HL-60 (cell line): Measurements from ENCODE around the gene PRR15L.

Source experiments
- DNase-seq, 2 experiments: peaks; one replicate each; pipeline ENCODE4 v3.0.0-alpha.2; 2010 to 2020; ENCODE audit warnings: low read depth in 1 of 2, low spot score in 1 of 2
- H3K27ac ChIP-seq: fragments of 250-450 bp; sonication (Bioruptor Pico); replicated peaks from 2 replicates; pipeline ENCODE4 v1.5.1; 2020; ENCODE audit warnings: mild to moderate bottlenecking, moderate library complexity
- H3K27me3 ChIP-seq: fragments of 250-450 bp; sonication (Bioruptor Pico); 2 replicates; pipeline ENCODE4 v1.5.1; 2021; ENCODE audit warnings: mild to moderate bottlenecking, moderate library complexity; ENCODE audit not compliant: insufficient read depth, poor library complexity, severe bottlenecking
- H3K4me3 ChIP-seq: replicated peaks from 2 replicates; pipeline ENCODE4 v1.5.1; 2011; ENCODE audit warnings: mild to moderate bottlenecking, control low read depth, low read length; ENCODE audit not compliant: insufficient read depth
- GABPA ChIP-seq: IDR thresholded peaks from 2 replicates; pipeline ENCODE4 v1.6.1; 2012; ENCODE audit warnings: low read depth
- POLR2AphosphoS5 ChIP-seq: IDR thresholded peaks from 2 replicates; pipeline ENCODE4 v1.6.1; 2012; ENCODE audit warnings: low read depth
- SPI1 ChIP-seq: IDR thresholded peaks from 2 replicates; pipeline ENCODE4 v1.6.1; 2012; ENCODE audit warnings: low read depth, mild to moderate bottlenecking, borderline replicate concordance
- long read RNA-seq: library from polyadenylated mRNA; unstranded; transcript quantifications from one replicate; pipeline ENCODE4 v2.0.0, GENCODE V29; 2020
- TF ChIP-seq, protein P1 (sequence below): IDR thresholded peaks from 2 replicates; pipeline ENCODE4 v1.6.1; 2012; ENCODE audit warnings: low read depth; ENCODE audit not compliant: insufficient replicate concordance
- TF ChIP-seq, protein P2 (sequence below): IDR thresholded peaks from one replicate; pipeline ENCODE4 v1.5.1; 2011; ENCODE audit warnings: low read length, control low read depth, inconsistent platforms; ENCODE audit not compliant: insufficient read depth

PRR15L gene, protein sequence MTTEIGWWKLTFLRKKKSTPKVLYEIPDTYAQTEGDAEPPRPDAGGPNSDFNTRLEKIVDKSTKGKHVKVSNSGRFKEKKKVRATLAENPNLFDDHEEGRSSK
- long read RNA-seq, partial matches to known transcripts = 0 of 1 reads
- long read RNA-seq, other reads (novel, unspliced or antisense) = 1 of 1 reads

DNA sequence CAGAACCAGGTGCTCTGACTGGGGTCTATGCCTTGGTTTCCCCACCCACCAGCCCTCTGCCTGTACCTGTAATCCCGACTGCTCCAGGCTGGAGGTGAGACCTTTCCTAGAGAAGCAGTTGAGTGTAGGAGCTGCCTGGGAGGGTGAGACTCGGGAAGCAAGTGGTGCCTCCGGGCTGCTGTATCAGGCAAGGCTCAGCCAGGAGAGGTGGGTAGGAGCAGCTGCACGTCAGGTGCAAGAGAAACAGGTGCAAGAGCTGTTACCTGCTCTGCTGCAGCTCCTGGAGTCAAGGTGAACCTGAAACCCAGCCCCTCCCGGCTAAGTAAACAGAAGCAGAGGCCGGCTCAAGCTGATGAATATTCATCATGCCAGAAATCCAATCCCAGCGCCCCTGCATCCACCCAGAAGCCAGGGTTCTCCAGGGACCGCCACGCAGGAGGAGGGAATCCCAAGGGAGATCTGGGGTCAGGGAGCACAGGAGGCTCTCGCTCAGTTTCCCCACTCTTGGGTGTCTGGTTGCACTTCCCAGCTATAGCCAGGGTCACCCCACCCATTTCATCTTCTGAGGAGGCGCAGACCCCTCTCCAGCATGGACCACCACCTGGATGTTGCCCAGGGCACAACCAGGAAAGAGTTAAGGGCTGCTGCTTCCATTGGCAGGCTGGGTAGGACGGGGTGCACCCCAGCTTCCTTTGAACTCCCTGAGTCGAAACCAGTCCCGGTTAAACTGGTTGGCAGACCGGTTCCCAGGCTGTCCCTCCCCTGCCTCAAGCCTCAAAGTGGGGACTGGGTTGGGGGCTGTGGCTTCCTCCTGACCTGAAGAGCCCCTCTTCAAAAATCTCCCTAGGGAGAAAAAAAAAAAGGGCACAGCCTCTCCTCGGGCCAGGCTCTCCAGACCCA, at the start of gene PRR15L:
PRR15L (minus strand) TSS at position 293 of the 900 bp plus-strand sequence. CDS start 4,649 bp downstream, outside the sequence.
- DNase-seq = no peak
- no peak within 1 kb of the TSS for H3K4me3 ChIP-seq

DNA sequence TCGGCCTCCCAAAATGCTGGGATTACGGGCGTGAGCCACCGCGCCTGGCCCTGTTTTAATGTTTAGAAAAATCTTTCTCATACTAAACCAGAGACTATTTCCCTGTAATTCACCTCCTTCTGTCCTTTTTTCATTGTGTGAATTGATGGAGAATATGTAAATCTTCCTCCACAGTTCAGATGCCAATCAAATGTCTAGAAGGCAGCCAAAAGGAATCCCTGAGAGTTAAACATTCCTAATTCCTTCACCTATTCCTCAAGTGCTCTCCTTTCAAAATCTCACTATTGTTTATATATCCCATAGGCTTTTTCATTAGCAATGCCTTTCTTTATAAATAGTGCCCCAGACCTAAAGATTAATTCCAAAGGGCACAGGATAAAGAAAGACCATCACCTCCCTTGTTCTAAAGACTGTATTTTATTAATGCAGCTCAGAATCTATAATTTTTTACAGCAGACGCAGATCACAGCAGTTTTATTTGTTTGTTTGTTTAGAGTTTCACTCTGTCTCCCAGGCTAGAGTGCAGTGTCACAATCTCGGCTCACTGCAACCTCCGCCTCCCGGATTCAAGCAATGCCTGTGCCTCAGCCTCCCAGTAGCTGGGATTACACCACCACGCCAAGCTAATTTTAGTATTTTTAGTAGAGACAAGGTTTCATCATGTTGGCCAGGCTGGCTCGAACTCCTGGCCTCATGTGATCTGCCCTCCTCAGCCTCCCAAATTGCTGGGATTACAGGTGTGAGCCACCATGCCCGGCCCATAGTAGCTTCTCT, 49.4 kb upstream of the PRR15L start:
- Histone ChIP-seq H3K27ac (no peak overlapping the region), H3K27me3 (no peaks in the 10 kb centered on the region)
- TF ChIP-seq, protein P1, sequence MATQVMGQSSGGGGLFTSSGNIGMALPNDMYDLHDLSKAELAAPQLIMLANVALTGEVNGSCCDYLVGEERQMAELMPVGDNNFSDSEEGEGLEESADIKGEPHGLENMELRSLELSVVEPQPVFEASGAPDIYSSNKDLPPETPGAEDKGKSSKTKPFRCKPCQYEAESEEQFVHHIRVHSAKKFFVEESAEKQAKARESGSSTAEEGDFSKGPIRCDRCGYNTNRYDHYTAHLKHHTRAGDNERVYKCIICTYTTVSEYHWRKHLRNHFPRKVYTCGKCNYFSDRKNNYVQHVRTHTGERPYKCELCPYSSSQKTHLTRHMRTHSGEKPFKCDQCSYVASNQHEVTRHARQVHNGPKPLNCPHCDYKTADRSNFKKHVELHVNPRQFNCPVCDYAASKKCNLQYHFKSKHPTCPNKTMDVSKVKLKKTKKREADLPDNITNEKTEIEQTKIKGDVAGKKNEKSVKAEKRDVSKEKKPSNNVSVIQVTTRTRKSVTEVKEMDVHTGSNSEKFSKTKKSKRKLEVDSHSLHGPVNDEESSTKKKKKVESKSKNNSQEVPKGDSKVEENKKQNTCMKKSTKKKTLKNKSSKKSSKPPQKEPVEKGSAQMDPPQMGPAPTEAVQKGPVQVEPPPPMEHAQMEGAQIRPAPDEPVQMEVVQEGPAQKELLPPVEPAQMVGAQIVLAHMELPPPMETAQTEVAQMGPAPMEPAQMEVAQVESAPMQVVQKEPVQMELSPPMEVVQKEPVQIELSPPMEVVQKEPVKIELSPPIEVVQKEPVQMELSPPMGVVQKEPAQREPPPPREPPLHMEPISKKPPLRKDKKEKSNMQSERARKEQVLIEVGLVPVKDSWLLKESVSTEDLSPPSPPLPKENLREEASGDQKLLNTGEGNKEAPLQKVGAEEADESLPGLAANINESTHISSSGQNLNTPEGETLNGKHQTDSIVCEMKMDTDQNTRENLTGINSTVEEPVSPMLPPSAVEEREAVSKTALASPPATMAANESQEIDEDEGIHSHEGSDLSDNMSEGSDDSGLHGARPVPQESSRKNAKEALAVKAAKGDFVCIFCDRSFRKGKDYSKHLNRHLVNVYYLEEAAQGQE = no peak
- TF ChIP-seq, protein P2, sequence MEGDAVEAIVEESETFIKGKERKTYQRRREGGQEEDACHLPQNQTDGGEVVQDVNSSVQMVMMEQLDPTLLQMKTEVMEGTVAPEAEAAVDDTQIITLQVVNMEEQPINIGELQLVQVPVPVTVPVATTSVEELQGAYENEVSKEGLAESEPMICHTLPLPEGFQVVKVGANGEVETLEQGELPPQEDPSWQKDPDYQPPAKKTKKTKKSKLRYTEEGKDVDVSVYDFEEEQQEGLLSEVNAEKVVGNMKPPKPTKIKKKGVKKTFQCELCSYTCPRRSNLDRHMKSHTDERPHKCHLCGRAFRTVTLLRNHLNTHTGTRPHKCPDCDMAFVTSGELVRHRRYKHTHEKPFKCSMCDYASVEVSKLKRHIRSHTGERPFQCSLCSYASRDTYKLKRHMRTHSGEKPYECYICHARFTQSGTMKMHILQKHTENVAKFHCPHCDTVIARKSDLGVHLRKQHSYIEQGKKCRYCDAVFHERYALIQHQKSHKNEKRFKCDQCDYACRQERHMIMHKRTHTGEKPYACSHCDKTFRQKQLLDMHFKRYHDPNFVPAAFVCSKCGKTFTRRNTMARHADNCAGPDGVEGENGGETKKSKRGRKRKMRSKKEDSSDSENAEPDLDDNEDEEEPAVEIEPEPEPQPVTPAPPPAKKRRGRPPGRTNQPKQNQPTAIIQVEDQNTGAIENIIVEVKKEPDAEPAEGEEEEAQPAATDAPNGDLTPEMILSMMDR = no peak
- TF ChIP-seq SPI1 (no peak), GABPA (no peak), POLR2AphosphoS5 (no peak)

More for the DNA sequence above, at the start of gene PRR15L:
- TF ChIP-seq GABPA = no peak
- TF ChIP-seq, protein P1 = no peak
- no peak for TF ChIP-seq SPI1
- Histone ChIP-seq H3K27ac (0 out of 2 replicates have a peak within 1 kb of the TSS, but pooled peaks have one; percentile 23), H3K27me3 (no peaks in the 10 kb centered on the region)

DNA sequence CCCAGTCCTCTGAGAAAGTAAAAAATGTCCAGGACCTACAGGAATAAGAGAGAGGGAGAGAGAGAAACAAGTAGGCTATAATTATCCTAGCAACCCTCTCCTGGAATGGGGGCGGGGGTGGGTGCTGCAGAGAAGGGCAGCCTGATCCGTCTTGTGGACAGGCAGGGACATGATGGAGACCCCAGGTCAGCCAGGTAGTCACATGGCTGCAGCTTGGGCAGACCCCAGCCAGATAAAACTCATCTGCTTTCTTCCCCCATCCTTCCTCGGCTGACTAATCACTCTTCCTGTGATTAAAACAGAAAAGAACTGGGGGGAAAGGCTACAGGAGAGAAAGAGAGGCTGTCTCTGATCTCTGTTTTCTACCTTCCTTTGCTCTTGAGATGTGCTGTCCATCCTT, 47.3 kb upstream of the PRR15L start:
- Histone ChIP-seq H3K27me3 (no peaks in the 10 kb centered on the region), H3K4me3 (no peak overlapping the region), H3K27ac (no peak overlapping the region)
- TF ChIP-seq, protein P1 = no peak
- TF ChIP-seq, protein P2 = no peak
- TF ChIP-seq POLR2AphosphoS5 (no peak), SPI1 (no peak), GABPA (no peak)
- no peak for DNase-seq

More for the DNA sequence above, 49.4 kb upstream of the PRR15L start:
- DNase-seq = no peak
- H3K4me3 ChIP-seq = no peak overlapping the region
